Adrenal gland (tissue), 12 donors: Measurements from ENCODE around the gene ZNF19. TPM values are rescaled to one million over a fixed set of nuclear protein-coding genes. Genes with fewer than 3 reads are reported as not detected.

Experiments used
- DNase-seq, 7 donors: peaks; one replicate each; pipeline ENCODE4 v3.0.0-alpha.2; 2019 to 2020
- H3K27ac ChIP-seq, 5 donors: fragments of 200-600 bp; sonication (generic) in 4 of 5; 1 replicate in 3 of 5; 2 replicates in 2 of 5; pipeline versions ENCODE4 v1.5.1 to v1.8.0; 2016 to 2020; ENCODE audit warnings: mild to moderate bottlenecking in 1 of 5
- H3K27me3 ChIP-seq: fragments of 200-600 bp; 2 replicates; pipeline ENCODE4 v1.8.0; 2021
- H3K36me3 ChIP-seq, 2 donors: fragments of 200-600 bp; replicated peaks in 1 of 2; 1 replicate in 1 of 2; 2 replicates in 1 of 2; pipeline versions ENCODE4 v1.5.1 to v1.8.0; 2018 to 2022
- H3K4me1 ChIP-seq, 2 donors: fragments of 200-600 bp; replicated peaks in 1 of 2; 1 replicate in 1 of 2; 2 replicates in 1 of 2; pipeline versions ENCODE4 v1.5.1 to v1.8.0; 2018 to 2021
- H3K4me3 ChIP-seq, 4 donors: fragments of 200-600 bp; sonication (generic) in 3 of 4; one replicate each; pipeline ENCODE4 v1.5.1; 2016 to 2018
- H3K9me3 ChIP-seq, 3 donors: fragments of 200-600 bp; sonication (generic) in 1 of 3; replicated peaks in 1 of 3; 1 replicate in 2 of 3; 2 replicates in 1 of 3; pipeline versions ENCODE4 v1.5.1 to v1.8.0; 2016 to 2021
- CTCF ChIP-seq, 6 experiments: fragments of 450-650 bp in 4 of 6; fragments of 200-600 bp in 2 of 6; sonication (generic) in 1 of 6; IDR thresholded peaks; 1 replicate in 5 of 6; 2 replicates in 1 of 6; pipeline versions ENCODE4 v1.5.1 to v1.8.0; 2016 to 2021; ENCODE audit warnings: antibody characterized with exemption in 6 of 6, mild to moderate bottlenecking in 2 of 6, moderate library complexity in 1 of 6
- POLR2A ChIP-seq, 2 donors: fragments of 450-650 bp; IDR thresholded peaks; one replicate each; pipeline ENCODE4 v1.6.1; 2017; ENCODE audit warnings: antibody characterized with exemption in 2 of 2, mild to moderate bottlenecking in 2 of 2, moderate library complexity in 1 of 2
- WGBS, 4 donors: extraction: QIAGEN DNeasy Blood & Tissue Kit in 2 of 4; methylation state at CpG; one replicate each; pipeline versions ENCODE4 v1.1.5 to v1.1.7; 2013 to 2017; 5-methylcytosine and 5-hydroxymethylcytosine counted together
- intact Hi-C, 2 donors: fragments of 100-400 bp; cut with DNase I; formaldehyde crosslinking; loops; one replicate each; pipeline versions ENCODE4 v1.14.1 to v1.15.0; 2022 to 2023
- polyA plus RNA-seq, 3 donors: library from polyadenylated mRNA; stranded (reverse); fragments of 200-250 nt in 2 of 3; fragments of 350-450 nt in 1 of 3; fragmentation: Illumina TruSeq in 1 of 3; extraction: RNeasy Lipid Tissue Mini Kit (QIAGEN cat#74804) in 1 of 3; gene quantifications; one replicate each; pipeline ENCODE4 v1.2.3, GENCODE V29; 2013 to 2014
- total RNA-seq, 9 donors: library from RNA; depleted of rRNA in 4 of 9; stranded (reverse); fragments of >200 nt in 4 of 9; fragments of 120-200 nt in 1 of 9; fragmentation: NEBNext Ultra II Directional in 1 of 9; extraction: Animal tissue kit (Norgen Biotek cat#: 25700) in 1 of 9; gene quantifications; one replicate each; pipeline versions ENCODE4 v1.1.0 to v1.2.4, GENCODE V29; 2013 to 2023
- donor health status: healthy with polysubstance abuse.
- donor health status: Bipolar disorder and iron deficiency.
- donor health status: DM: yes; HTN: yes; CAD: no.
- donor health status: DM: no; HTN: no; CAD: no.
- donor health status: DM: no; HTN: no; CAD: no.
- donor health status: DM: yes; HTN: yes; CAD: no.

ZNF19 gene
- total and polyA plus RNA-seq, 12 donors, result 0.24 to 10.4 (median 4.9) TPM

- WGBS, 4 donors, result 36 to 91% (median 64%) methylated on average over 1 of the region's 1 CpG
- H3K4me3 ChIP-seq, result no peak overlapping the region
These were observed 24.9 kb downstream of the ZNF19 start for GRCh38 chr16:71464231-71464630.

GRCh38 chr16:71461686-71462648 lies 27.2 kb downstream of the ZNF19 start, which contains the start of gene ZNF23:
TSS of gene ZNF23 (minus strand) at chr16:71462247. CDS start at chr16:71456796, 5,451 bp downstream.
- H3K4me1 ChIP-seq, result peaks cover 0 to 16% of the 10 kb centered on the region in 2 donors
- peak within 1 kb of the TSS in 4 of 5 donors; percentile 69 to 93 (median 80) for H3K27ac ChIP-seq
- no peak for TF ChIP-seq CTCF (IDR thresholded peaks at IDR 0.05)
- TF ChIP-seq POLR2A (IDR thresholded peaks at IDR 0.05), result peak; percentile 67 to 70
- peak within 1 kb of the TSS; percentile 69 to 95 (median 75) for H3K4me3 ChIP-seq
- 0 to 1% (median 1%) methylated on average over 16 to 52 of the region's 52 CpGs for WGBS, 4 donors
- intact Hi-C loops, result no loop called here
- no peaks in the 10 kb centered on the region for H3K27me3 ChIP-seq
- peak; percentile 82 to 93 (median 89) for DNase-seq
- no peaks in the 10 kb centered on the region for H3K9me3 ChIP-seq
- no peaks in the 10 kb centered on the region for H3K36me3 ChIP-seq

More at GRCh38 chr16:71464231-71464630, 24.9 kb downstream of the ZNF19 start:
- no peak for DNase-seq
- Histone ChIP-seq H3K9me3 (no peaks in the 10 kb centered on the region), H3K4me1 (peaks cover 0 to 16% of the 10 kb centered on the region in 2 donors), H3K27me3 (no peaks in the 10 kb centered on the region), H3K27ac (no peak overlapping the region), H3K36me3 (no peaks in the 10 kb centered on the region)
- TF ChIP-seq POLR2A (IDR thresholded peaks at IDR 0.05) (no peak), CTCF (IDR thresholded peaks at IDR 0.05) (no peak)
- intact Hi-C loops, result no loop called here

GRCh38 chr16:71460941-71461340 lies 28.2 kb downstream of the ZNF19 start:
- Histone ChIP-seq H3K27me3 (no peaks in the 10 kb centered on the region), H3K27ac (peak overlapping the region in 1 of 5 donors; percentile 84), H3K36me3 (peaks cover 0 to 1% of the 10 kb centered on the region in 2 donors), H3K9me3 (no peaks in the 10 kb centered on the region), H3K4me3 (no peak overlapping the region), H3K4me1 (peaks cover 0 to 16% of the 10 kb centered on the region in 2 donors)
- WGBS, 4 donors, result 92 to 98% (median 93%) methylated on average over 1 of the region's 1 CpG
- no peak for DNase-seq
- intact Hi-C loops, result no loop called here
- TF ChIP-seq CTCF (IDR thresholded peaks at IDR 0.05), result no peak
- no peak for TF ChIP-seq POLR2A (IDR thresholded peaks at IDR 0.05)

GRCh38 chr16:71460236-71460635 lies 28.9 kb downstream of the ZNF19 start:
- Histone ChIP-seq H3K27ac (no peak overlapping the region), H3K4me1 (peaks cover 0 to 16% of the 10 kb centered on the region in 2 donors), H3K36me3 (peaks cover 0 to 8% of the 10 kb centered on the region in 2 donors), H3K9me3 (no peaks in the 10 kb centered on the region), H3K27me3 (no peaks in the 10 kb centered on the region), H3K4me3 (no peak overlapping the region)
- no peak for TF ChIP-seq POLR2A (IDR thresholded peaks at IDR 0.05)
- TF ChIP-seq CTCF (IDR thresholded peaks at IDR 0.05), result no peak
- WGBS, 4 donors, result 81 to 91% (median 85%) methylated on average over 4 of the region's 4 CpGs
- DNase-seq, result no peak
- intact Hi-C loops, result no loop called here
